Vagina (tissue), 2 donors: Measurements from ENCODE around the gene ASB7.

Experiments
- POLR2A ChIP-seq, 2 donors: fragments of 450-650 bp; IDR thresholded peaks; one replicate each; pipeline ENCODE4 v1.6.1; 2017; ENCODE audit warnings: antibody characterized with exemption in 2 of 2, mild to moderate bottlenecking in 2 of 2, moderate library complexity in 2 of 2
- TF ChIP-seq, protein P1 (sequence below), 3 experiments: fragments of 450-650 bp in 2 of 3; fragments of 200-600 bp in 1 of 3; sonication (generic) in 1 of 3; IDR thresholded peaks; one replicate each; pipeline ENCODE4 v1.5.1; 2017 to 2019; ENCODE audit warnings: antibody characterized with exemption in 3 of 3, mild to moderate bottlenecking in 2 of 3, moderate library complexity in 2 of 3

DNA sequence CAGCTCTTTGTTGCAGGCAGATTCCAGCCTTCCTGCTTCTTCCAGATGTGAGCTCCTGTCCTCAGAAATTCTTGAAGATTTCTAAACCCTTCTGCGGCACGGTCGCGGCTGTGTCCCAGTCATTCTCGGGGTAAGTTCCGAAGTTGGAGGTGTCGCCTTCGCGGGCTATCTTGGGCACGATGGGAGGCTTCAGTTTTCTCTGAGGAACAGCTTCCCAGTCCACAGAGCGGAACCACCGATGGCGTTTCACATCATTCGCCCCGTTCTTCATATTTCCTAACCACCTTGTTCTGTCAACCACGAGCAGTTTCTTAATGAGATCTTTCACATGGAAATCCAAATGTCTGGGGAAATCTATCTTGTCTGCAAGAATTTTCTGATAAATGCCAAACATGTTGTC lies 48.9 kb upstream of the ASB7 start:
- TF ChIP-seq, protein P1, sequence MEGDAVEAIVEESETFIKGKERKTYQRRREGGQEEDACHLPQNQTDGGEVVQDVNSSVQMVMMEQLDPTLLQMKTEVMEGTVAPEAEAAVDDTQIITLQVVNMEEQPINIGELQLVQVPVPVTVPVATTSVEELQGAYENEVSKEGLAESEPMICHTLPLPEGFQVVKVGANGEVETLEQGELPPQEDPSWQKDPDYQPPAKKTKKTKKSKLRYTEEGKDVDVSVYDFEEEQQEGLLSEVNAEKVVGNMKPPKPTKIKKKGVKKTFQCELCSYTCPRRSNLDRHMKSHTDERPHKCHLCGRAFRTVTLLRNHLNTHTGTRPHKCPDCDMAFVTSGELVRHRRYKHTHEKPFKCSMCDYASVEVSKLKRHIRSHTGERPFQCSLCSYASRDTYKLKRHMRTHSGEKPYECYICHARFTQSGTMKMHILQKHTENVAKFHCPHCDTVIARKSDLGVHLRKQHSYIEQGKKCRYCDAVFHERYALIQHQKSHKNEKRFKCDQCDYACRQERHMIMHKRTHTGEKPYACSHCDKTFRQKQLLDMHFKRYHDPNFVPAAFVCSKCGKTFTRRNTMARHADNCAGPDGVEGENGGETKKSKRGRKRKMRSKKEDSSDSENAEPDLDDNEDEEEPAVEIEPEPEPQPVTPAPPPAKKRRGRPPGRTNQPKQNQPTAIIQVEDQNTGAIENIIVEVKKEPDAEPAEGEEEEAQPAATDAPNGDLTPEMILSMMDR (IDR thresholded peaks at IDR 0.05), result no peak
- TF ChIP-seq POLR2A (IDR thresholded peaks at IDR 0.05), result no peak
